GM21390 (cell line): ENCODE data around the gene POU2AF3.

Source experiments
- ATAC-seq: cut with Tn5 transposase; IDR thresholded peaks from one replicate; pipeline ENCODE4 v1.9.1; 2021; ENCODE audit not compliant: unreplicated experiment

The POU2AF3 gene

DNA sequence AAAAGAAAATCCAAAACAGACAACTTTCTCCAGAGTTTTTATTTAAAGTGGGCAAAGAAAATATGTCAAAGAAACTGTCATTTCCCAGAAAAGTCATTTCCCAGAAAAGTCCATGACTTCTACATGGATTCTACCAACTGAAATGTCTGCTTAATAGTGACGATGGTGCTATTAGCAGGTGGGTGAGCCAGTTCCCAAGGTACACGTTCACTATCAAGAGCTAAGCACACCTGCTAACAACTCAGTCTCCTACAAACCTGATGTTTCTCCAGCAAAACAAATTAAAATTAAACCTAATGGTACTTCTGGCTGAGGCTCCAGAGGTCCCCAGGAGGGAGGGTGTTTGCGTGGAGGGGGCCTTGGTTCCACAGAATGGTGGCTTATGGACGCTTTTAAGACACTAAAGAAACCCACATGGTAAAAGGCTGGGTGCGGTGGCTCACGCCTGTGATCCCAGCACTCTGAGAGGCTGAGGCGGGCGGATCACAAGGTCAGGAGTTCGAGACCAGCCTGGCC, 53.9 kb downstream of the POU2AF3 start:
- no peak for ATAC-seq

DNA sequence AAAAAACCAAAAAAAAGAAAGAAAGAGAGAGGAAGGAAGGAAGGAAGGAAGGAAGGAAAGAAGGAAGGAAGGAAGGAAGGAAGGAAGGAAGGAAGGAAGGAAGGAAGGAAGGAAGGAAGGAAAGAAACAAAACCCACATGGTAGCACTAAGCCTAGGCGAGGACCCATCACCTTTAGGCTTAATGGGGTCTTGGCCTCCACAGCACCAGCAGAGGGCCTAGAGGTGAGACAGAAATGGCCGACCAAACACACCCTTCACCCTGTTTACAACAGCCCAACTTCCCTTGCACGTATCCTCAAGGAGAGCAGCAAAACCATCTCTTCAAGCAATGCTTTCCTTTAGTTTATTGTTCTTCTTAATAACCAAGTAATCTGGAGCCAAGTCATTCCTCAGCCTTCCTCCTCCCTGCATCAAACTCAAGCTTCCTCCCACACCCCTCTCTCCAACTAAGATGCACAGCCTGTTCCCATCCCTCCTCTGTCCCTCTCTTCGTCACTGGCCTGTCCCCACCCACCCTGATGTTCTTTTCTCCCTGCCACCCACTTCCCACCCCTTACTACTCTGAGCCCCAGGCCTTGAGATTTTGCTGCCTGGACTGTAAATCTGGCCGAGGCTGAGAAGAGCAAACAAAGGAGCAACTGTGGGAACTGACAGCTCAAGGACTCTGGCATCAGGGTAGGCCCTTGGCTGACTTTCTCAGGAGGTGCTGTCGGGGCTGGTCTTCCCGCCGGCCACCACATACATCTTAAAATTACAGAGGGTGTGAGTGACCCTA, 54.8 kb downstream of the POU2AF3 start:
- no peak for ATAC-seq

DNA sequence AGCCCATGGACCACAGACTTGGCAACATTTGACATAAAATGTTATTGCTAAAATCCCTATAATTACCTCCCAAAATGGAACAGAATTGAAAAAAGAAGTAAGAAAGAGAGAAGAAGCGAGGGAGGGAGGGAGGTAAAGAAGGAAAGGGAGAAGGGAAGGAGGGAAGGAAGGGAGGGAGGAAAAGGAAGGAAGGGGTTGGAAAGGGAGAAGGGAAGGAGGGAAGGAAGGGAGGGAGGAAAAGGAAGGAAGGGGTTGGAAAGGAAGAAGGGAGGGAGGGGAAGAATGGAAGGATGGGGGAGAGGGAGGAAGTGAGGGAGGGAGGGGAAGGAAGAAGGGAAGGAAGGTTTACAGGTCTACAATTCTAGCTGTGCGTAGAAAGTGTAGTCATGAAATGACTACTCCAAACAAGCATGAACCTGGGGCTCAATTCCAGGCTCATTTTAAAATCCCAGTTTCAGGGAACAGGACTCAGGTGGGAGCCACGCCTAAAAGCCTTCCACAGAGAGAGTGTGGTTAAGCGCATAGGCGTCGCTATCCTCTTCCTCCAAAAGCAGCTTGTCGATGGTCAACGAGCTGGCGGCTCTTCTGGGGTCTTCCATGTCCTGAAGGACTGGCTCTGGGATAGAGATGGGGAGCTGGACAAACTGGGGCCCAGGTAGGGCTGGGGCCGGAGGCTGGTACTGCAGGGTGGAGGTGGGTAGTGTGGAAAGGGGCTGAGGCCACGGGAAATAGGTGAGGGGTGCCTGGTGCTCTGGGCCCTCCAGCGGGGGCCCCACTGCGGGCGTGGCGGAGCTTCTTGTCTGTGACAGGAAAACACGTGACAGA, 55.6 kb downstream of the POU2AF3 start:
- no peak for ATAC-seq

DNA sequence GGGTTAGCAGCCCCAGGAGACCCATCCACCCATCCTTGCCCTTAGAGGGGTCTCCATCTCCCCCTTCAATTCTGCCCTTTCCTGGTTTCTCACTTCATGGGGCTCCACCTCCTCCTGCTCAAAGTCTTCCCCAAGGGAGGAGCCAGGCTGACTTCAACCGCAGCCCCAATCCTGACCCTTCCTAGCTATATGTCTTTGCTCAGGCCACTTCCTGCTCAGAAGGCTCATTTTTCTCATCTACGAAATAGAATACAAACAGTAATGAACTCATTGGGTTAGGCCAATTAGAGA, 56.2 kb downstream of the POU2AF3 start:
- no peak for ATAC-seq

DNA sequence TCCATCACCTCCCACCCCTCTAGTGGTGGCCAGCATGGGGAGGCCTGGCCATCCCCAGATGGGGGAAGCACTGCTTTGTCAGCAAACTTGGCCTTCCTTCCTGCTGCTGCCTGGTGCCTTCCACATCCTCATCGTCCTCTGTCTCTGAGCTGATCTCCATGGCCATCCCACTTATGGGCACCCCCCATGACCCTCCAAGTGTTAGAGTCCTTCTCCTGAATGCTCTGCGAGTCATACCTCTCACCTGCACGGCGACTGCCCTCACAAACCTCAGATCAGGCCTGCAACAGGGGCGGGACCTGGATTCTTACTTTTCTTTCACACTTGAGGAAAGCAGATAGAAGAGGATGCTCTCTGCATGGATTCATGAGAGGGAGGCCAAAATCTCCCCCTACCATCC, 56.8 kb downstream of the POU2AF3 start:
- no peak for ATAC-seq

DNA sequence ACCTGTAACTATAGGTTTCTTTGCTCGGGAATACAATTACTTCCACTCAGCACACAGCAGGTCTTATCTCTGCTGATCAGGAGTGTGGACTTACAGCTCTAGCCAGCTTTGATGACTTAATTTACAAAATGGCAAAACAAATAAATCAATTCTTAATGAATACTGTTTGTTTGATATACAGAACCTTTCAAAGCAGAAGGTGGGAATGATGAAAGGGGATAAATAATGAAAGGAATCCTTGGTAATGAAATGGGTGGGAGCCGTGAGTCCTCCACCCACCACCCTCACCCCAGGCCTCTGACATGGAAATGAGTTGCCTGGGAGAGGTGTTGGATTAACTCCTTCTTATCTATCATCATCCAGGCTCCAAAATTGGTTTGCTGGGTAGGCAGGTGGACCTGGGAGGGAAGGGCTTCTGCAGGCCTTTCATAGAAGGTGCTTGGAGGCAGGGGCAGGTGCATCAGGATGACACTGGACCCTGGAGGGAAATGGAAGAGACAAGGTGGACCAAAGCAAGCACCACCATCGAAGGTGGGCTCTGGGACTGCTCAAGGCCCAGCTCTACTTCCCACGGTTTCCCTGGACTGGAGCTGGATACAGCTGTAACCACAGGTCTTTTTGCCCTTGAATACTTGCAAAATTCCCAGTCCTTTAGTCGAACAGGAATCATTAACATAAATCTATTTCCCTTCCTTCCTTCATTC, 57.8 kb downstream of the POU2AF3 start:
- ATAC-seq: no peak

DNA sequence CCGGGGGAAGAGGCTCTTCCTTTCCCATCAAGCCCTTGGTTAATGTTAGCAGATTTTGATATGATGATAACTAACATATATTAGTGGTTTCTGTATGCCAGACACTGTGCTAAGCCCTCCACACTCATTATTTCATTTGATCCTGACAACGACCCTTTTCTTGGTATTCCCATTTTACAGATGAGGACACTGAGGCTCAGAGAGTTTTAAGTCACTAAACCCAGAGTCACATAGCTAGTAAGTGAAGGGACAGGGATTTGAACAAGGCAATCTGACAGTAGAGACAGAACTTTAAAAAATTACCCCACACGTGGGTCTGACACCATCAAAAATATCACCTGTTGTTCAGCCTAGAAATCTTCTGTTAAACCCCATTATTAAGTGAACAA, 58.3 kb downstream of the POU2AF3 start:
- no peak for ATAC-seq

DNA sequence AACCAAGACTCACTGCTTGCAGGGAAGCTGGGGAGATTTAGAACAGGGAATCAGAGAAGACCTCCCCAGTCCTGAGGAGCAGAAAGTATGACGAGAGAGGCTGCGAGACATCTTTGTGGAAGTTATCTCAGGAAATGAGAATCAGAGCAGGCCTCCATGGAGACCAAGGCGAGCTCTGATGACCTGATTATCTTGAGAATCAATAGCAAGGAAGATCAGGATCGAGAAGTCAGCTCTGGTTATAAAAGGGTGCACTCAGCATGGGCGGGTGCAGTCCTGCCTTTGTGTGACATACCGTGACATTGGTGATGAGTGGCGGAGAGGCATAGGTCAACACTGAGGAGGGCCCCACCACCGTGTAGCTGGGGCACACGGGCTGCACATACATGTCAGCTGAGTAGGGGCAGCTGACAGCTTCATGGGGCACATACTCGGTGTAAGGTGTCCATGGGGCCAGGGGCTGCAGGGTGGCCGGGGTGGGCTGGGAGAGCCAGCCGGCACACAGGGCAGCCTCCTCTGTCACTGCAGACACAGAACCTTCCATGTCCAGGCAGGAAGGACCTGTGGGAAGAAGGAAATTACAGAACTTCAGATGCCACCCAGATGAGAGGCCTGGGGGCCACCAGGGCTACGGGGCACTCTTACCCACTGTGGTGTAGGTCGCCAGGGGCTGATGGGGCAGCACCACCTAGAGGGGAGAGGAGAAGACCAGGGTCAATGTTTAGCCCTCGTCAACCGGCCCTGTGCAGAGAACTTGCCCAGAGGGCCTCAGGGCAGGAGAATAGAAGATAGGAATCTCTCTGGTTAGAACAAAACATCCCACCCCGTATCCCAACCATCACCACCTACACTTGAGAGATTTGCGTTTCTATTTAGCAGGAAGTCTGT, 59.0 kb downstream of the POU2AF3 start:
- no peak for ATAC-seq
